GM18870 (cell line): ENCODE data around the gene TSHZ3.

ENCODE experiments used
- ATAC-seq: cut with Tn5 transposase; IDR thresholded peaks from one replicate; pipeline ENCODE4 v1.9.1; 2021; ENCODE audit warnings: moderate library complexity; ENCODE audit not compliant: unreplicated experiment

The TSHZ3 gene

DNA sequence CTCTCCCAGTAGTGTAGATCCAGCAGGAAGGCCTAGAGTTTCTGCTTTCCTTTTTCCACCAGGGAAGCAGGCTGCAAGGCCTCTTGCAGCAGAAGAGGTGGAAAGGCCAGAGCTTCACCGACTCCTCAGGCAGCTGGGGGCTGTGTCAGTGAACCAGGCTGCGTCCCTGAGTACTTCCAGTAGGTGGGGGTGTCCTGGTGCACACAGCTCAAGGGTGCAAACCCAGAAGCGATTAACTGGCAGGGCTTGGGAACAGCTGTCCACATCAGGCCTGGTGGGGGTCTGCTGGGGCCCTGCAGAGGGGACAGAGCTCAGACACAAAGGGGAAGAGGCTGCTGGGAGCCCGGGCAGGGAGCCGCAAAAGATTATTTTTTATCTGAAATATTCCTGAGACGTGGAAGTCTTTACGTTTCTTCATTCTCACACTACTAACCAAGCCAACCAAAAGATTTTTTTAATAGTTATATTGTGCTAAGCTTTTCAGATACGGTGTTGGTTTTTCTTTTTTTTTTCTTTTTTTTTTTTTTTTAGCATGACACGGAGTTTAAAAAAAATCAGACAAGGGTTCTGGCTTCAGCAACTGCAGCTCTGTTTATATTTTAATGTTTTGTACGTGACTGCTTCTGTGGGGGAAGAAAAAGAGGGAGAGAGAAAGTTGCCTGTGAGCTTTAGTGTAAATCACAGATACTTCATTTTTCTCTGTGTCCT is 11.0 kb downstream of the TSHZ3 start:
- no peak for ATAC-seq

DNA sequence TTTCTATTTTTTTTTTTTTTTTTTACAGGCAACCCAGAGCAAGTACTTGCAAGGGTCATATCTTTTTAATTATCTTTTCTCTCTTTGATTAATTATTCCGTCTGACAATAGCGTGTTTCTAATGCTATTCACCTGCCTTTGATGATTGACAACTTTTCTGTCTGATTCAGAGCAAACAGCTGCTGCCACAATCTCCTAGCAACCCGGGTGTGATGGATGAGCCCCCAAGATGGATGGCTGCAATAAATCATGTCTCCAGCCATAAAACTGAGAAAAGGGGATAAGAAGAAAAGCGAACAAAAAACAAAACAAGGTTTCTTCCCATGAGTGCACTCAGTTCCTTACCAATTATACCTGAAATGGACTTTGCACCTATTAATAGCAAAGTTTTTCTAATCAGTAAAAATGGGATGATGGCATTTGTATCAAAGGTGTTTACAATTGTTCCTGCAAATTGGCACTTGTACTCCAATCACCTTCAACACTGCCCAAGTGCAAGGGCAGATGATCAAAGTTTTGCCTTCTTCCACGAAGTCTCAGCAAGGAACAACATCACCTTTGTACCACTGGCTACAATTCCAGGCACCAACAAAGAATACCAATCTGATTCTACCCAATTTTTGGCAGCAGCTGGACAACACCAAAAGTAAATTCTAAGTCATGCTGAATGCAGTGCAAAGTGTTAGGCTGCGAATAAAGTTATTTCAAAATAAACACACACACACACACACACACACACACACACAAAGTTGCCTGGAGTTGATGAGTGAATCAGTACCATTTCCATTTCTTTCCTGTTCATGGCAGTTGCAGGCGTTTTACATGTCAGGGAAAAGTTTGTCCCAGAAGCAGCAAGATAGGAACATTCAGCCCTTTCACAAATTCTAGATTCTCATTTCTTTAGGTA is 12.0 kb downstream of the TSHZ3 start:
- no peak for ATAC-seq

DNA sequence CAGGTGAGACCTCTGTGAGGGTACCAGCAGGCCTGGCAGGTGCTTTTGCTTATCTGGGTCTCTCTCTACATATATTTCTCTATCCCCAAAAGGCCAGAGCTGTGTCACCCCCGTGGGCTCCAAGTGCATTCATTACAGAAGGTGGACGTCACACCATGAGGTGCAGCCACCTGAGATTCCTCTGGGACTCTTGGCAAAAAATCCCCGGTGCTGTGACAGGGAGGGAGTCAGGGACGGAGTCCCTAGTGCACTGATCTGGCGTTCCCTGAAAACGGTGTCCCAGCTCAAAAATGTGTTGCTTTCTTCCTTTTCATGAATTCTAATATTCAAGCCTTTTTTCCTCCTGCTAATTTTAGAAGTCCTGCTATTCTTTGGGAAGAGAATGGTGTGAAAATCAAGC is 13.5 kb downstream of the TSHZ3 start:
- ATAC-seq, result no peak

DNA sequence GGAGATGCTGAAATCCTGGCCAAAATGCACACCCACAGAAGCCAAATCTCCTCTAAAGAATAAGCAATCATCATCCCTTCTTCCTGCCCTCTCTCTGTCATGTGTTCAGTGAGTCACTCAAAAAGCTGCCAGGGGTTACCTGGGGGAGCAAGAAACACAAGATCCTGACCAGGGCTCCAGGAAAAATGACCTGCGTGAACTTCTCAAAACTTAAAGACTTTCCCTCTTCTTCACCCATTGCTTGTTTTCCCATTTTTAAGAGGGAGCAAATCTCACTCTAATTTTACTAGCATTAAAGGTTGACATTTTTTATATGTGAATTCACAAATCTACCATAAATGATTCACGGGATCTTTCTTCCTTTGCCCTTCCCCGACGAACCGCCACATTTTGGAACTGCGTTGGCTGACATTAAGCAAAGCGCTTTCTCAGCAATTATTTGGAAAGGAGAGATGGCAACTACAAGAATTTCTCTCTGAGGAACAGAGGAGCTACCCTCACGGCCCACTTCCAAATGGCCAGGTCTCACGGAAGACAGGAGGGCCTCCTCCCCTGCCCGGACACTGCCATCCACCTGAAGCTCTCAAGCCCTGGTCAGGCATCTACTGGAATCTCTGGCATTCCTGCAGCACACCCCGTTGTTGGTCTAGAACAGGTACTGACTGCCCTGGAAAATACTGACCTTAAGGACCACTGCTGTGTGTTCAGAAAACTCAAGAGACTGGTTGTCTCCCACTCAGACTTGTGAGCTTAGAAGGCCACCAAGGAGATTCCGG is 14.2 kb downstream of the TSHZ3 start:
- no peak for ATAC-seq

DNA sequence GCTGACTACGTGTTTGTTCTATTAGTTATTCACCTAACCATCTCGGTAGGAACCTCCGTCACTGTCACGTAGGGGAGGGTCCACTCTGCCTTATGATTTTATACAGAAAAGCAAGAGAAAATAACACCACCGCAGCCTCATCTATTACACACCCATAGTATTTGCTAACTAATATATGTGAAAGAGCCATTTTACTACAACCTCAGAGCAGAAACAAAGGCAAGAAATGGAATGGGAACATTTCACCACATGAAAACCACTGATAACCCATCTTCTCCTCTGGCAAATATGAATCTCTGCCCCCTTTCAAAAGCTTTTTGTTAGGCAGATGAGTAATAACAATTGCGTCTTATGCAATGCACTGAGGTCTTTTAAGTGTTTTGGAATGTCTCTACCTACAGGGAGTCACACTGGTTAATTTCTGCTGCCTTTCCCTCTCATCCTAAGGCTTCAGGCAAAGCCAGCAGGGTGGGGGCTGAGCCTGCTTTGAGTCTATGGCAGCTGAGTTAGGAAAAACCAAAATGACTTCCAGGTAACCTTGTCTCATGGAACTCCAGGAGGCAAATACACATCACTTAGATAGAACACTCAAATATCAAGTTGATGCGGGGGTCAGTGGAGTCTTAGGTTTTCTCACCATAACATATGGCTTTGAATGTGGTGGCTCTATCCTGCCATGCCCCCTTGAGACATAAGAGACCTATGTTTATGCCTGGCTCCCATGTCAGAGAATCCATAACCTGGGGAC is 15.0 kb downstream of the TSHZ3 start:
- ATAC-seq, result no peak

DNA sequence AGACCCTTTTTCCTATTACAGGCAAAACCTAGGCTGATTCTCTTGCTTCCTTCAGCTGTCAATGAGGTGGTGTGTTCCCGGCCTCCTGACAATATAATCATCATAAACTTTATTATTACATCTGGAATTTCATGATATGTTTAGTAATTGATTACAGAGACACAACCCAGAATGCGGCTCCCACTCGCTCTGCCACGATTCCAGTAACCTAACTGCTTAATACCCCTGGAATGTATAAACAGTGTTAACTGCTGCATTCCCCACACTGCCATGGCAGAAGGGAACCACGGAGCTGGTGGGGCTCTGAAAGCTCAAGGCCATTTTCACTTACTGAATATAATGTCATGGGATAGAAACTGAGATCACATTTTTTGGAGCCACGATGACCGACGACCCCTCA is 17.1 kb downstream of the TSHZ3 start:
- ATAC-seq, result no peak

DNA sequence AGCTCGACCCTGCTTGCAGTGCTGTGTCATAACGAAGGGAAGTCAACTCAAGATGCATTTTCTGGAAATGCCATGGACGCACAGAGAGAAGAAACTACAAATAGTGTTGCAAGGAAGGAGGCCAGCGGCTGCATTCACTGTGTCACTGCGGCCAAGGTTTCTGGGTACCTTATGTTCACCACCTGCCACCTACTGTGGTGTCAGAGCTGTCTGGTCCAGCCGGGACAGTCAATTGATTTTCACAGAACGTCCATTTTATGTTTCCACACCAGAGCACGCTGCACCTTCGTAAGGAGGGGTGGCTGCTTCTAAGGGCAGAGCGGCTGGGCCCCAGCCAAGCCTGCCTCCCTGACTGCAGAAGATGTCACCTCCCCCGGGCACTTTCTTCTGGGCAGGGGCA is 17.7 kb downstream of the TSHZ3 start:
- no peak for ATAC-seq

DNA sequence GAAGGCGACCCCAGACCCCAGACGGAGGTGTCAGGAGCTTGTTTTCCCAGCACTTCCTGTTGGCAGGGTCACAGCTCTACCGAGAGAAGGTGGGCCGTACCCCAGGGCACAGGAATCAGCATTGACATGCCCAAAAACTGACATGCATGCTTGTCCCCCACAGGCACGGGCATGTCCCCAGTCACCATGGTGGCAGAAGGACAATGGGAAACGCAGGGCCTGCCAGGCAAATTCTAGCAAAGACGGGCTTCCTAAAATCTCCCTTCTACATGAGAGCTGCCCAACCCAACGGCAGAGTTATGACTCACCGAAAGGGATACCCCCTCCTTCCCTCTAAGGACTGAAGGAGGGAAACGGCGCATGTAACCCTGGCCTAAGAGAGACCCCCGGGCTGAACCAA is 18.5 kb downstream of the TSHZ3 start:
- ATAC-seq, result no peak

DNA sequence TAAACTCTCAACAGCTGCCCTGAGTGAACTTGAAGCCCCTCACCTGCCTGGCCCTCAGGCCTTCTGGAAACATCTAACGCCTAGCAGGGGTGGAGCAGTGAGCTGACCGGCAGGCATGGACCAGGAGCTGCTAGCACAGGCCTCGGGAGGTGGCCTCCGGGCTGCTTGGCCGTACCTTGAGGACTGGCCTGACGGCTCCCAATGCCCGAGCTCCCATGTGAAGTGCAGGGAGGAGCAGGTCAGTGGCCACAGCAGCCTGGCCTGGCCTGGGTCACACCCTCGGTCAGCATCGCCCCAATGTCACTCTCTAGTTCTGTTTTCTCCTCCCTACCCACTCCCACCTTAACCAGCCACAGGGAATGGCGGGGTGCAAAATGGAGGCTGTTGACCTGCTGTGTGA is 19.0 kb downstream of the TSHZ3 start:
- ATAC-seq, result no peak

DNA sequence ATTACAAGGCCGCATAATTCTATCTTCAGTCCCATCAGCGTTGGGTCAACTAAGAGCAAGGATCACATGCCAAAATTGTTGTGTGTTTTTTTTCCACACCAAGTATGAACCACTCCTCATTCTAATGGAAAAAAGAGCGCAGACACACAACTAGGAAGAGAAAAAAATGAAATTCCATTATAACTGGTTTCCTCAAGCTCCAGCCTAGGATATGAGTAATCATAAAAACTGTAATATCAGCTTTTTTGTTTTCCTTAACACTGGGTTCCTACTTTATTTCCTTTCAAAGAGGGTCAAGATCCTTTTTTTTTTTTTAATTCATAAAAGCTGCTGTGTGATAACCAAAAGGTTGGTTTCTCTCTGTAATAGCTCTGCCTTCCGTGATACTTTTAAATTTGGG is 19.4 kb downstream of the TSHZ3 start:
- no peak for ATAC-seq

DNA sequence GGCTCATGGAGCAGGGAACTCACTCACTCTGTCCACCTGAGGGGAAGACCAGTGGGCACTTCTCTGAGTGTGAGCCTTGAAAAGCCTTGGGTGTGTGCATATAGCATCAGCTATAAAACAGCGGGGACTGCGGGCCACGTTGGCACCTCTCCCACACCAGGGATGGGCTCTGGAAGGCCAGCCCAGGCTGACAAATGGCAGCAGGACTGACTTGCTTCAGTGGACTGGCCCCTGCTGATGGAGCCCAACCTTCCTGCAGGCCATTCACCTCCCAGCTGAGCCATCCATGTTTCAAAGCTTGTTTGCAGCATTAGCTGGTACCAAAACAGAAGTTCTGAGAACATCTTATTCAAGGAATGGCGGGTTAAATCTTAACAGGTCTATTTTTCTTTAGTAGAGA is 21.0 kb downstream of the TSHZ3 start:
- ATAC-seq, result no peak

DNA sequence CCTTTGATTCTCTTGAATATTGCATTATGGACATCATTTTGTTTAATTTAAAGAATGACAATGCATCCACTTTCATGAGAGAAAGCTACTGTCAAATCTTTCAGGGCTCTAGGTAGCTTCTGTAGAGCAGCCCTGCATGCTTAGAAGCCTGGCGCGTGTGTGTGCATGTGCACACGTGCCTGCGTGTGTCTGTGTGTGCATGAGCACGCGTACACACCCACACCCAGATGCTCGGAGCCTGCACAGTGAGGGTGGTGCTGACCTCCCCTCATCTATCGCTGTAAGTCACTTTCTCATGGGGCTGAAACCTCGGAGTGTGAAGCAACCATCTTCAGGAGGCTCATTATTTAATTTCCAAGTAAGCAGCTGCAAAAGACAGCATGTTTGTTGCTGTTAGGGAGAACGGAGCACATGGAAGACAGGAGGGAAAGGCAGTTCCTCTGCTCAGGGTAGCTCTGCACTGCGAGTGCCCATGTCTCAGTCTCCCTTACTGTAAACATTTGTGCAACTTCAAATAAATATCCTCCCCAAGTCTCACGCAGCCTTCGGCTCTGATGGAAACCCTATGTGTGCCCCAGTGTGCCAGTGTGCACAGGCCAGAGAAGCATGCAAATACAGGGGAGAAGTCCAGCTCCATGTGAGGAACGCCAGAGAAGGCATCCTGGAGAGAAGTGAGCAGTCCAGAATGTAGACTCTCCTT is 22.8 kb downstream of the TSHZ3 start:
- no peak for ATAC-seq

DNA sequence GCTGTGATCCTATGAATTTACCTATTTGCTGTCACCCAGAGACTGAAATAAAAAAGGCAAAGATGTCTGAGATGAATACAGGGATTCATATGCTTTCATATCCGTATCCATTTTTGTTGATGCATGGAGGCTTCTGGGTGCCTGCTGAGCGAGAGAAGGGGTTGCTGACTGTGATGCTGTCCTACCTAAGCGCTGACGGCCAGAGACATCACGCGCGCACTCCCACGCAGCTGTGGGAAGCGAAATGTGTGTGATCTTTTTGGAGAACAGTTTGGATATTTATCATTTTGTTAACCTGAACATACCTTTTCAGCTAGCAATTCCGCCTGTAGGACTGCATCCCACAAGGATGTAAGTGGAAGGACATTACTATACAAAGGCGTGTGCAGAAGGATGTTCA is 23.9 kb downstream of the TSHZ3 start:
- no peak for ATAC-seq

DNA sequence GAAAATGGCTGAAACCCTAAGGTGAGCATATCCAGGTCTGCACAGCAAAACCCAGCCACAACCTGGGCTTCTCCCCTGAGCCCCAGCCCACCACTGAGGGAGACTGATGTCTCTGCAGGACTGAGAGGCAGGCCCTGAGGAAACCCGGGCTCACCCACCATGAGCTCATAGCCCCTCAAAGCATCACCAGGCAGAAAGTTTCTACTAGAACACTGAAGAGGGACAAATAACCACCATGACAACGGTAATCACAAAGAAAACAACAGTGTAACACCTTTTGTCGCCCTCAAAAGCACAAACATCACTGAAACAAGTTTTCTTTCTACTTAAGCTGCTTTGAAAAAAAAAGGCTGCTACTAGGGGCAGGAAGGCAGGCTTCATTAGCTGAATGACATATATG is 29.8 kb downstream of the TSHZ3 start:
- no peak for ATAC-seq

DNA sequence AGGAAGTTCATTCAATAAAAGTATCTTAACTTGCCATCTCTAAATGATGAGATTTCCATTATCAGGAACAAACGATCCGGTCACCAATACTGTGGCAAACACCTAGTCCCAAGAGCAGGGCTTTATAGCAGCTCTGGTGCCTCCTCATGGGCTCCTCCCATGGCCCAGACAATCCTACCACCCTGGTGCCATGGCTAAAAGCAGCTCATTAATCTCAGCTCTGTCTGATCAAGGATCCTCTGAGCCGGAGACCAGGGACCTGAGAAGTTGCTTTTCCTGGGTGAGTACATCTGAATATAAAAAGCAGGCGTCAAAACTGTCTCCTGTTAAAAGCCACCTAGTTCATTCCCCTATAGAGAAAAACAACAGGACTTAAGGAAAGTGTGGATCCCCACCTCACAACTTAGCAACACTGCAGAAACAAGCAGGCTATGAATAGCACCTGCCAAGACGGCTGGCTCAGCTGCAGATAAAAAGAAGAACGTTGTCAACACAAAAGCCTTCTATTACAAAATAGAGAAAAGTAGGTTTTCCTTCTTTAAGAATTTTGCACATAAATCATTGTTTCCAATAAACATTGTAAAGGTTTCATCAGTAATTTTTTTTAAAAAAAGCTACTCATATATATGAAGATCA is 30.3 kb downstream of the TSHZ3 start:
- ATAC-seq, result no peak

DNA sequence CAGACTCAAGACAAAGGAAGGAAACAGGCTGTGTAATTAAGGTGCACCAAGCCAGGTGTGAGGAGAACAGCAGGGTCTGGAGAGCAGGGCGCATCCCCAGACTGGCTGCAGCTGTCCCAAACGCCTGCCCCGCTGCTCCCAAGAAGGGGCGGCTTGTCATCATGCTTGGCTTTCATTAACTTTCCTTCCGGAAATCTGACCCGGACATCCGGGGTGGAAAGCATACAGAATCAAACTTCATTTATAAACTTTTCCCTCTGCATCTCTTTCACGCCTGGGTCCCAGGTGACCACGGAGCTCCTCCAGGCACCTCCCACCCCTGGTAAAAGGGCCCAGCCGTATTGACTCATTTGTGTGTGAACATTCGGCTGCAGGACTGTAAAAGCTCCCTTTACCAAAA is 31.7 kb downstream of the TSHZ3 start:
- no peak for ATAC-seq

DNA sequence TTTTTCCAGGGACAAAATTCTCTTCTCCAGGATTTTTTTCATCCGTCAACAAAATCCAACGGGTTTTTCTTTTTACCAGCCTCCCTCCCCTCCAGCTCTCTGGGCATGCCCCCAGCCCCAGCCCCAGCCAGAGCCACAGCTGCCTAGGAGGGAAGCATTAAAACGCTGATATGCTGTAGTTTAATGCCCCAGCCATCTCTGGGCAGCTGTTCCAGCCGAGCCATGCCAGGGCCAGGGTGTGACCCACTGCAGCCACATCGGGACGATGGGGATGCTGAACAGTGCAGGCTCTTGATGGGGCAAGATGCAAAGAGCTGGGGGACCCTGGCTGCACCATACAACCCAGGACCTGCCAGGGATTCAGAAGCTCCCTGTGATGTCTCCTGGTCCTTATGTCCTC is 32.1 kb downstream of the TSHZ3 start:
- no peak for ATAC-seq

DNA sequence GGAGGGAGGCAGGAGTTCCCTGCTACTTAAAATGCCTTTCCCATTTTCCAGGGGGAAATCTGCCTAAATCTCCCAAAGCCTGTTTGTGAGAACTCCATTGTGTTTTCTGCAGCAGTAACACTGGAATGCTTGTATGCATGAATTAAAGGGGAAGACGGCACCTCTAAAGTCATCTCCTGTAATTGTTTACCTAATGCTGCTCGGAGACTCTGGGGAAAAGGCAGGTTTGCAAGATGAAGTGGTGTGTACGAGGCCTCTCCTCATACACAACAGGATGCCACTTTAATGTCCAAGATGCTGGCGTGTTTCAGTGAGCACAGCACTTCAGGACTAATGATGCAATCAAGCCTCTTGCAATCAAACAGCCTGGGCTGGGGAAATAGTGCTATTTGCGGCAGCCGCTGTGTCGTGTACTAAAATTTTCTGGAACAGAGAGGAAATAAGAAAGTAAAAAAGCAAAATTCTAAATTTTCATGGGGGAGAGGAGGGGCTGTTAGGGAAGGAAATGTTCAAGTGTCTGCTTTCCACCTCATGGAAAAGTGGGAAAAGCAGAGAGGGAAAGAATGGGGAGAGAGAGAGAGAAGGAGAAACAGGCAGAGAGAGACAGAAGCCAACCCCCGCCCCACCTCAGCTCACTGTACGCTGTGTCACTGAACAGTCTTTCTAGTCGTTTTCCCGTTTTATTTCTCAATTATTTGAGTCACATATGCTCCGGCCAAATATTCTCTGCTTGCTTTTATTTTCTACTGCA is 32.9 kb downstream of the TSHZ3 start:
- no peak for ATAC-seq

DNA sequence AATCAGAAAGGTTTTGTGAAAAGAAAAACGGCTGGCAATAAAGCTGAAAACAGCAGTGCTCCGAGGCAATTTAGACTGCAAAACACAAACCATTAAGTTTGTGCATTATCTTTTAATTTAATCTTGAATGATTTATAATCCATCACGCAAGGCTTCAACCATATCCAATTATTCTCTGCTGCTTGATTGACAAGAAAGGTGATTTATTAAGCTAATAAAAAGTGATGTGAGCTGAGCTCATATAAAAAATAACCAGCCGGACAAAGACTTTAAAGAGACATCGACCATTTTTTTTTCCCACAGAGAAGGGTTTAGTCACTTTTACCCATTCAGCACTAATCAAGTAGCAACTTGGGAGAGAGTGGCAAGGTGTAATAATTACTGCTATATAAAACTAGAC is 33.6 kb downstream of the TSHZ3 start:
- ATAC-seq, result no peak
